ENCODE results near the gene BAZ1A. TPM values are rescaled to one million over a fixed set of nuclear protein-coding genes. Genes with fewer than 3 reads are reported as not detected.

Gene BAZ1A
- total RNA-seq, 3 donors from 2014 or later, result 70.8 to 79.5 (median 77.9) TPM

- ATAC-seq (peak; percentile 82 to 83), DNase-seq (peak; percentile 81)
- Mint-ChIP-seq H3K9me3 (no peaks in the 10 kb centered on the region), H3K4me3 (peak overlapping the region; percentile 94), H3K4me1 (ENCODE audit: low read depth) (peaks cover 43% of the 10 kb centered on the region), H3K27me3 (ENCODE audit: low read depth) (no peaks in the 10 kb centered on the region), H3K36me3 (ENCODE audit: insufficient read depth) (peaks cover 7% of the 10 kb centered on the region)
Observed at GRCh38 chr14:34873589-34874385, 1.4 kb downstream of the BAZ1A start.

GRCh38 chr14:34872822-34873588, 2.2 kb downstream of the BAZ1A start:
- peaks cover 13% of the 10 kb centered on the region for H3K36me3 Mint-ChIP-seq (ENCODE audit: insufficient read depth)
- DNase-seq, result no peak
- H3K27me3 Mint-ChIP-seq (ENCODE audit: low read depth), result no peaks in the 10 kb centered on the region
- peak; percentile 10 to 11 for ATAC-seq
- H3K4me3 Mint-ChIP-seq, result peak overlapping the region; percentile 94
- no peaks in the 10 kb centered on the region for H3K9me3 Mint-ChIP-seq
- peaks cover 50% of the 10 kb centered on the region for H3K4me1 Mint-ChIP-seq (ENCODE audit: low read depth)

GRCh38 chr14:34867199-34867598, 8.0 kb downstream of the BAZ1A start:
- ATAC-seq, result no peak
- Mint-ChIP-seq H3K4me1 (ENCODE audit: low read depth) (peaks cover 53% of the 10 kb centered on the region), H3K9me3 (no peaks in the 10 kb centered on the region), H3K36me3 (ENCODE audit: insufficient read depth) (peaks cover 22% of the 10 kb centered on the region), H3K27me3 (ENCODE audit: low read depth) (no peaks in the 10 kb centered on the region), H3K4me3 (no peak overlapping the region)
- DNase-seq, result no peak

GRCh38 chr14:34865889-34866574, 9.1 kb downstream of the BAZ1A start:
- Mint-ChIP-seq H3K4me3 (no peak overlapping the region), H3K4me1 (ENCODE audit: low read depth) (peaks cover 44% of the 10 kb centered on the region), H3K9me3 (no peaks in the 10 kb centered on the region), H3K36me3 (ENCODE audit: insufficient read depth) (peaks cover 22% of the 10 kb centered on the region), H3K27me3 (ENCODE audit: low read depth) (no peaks in the 10 kb centered on the region)
- DNase-seq (no peak), ATAC-seq (no peak)

- ATAC-seq (no peak), DNase-seq (no peak)
- Mint-ChIP-seq H3K4me3 (no peak overlapping the region), H3K36me3 (ENCODE audit: insufficient read depth) (peaks cover 27% of the 10 kb centered on the region), H3K4me1 (ENCODE audit: low read depth) (peaks cover 31% of the 10 kb centered on the region), H3K27me3 (ENCODE audit: low read depth) (no peaks in the 10 kb centered on the region), H3K9me3 (no peaks in the 10 kb centered on the region)
Observed at GRCh38 chr14:34863844-34864243, 11.3 kb downstream of the BAZ1A start.

- no peaks in the 10 kb centered on the region for H3K9me3 Mint-ChIP-seq
- ATAC-seq, result no peak
- no peak overlapping the region for H3K4me3 Mint-ChIP-seq
- no peak for DNase-seq
- peaks cover 32% of the 10 kb centered on the region for H3K36me3 Mint-ChIP-seq (ENCODE audit: insufficient read depth)
- peaks cover 29% of the 10 kb centered on the region for H3K4me1 Mint-ChIP-seq (ENCODE audit: low read depth)
- H3K27me3 Mint-ChIP-seq (ENCODE audit: low read depth), result no peaks in the 10 kb centered on the region
Observed at GRCh38 chr14:34858765-34859164, 16.4 kb downstream of the BAZ1A start.

- Mint-ChIP-seq H3K4me3 (no peak overlapping the region), H3K36me3 (ENCODE audit: insufficient read depth) (peaks cover 41% of the 10 kb centered on the region), H3K27me3 (ENCODE audit: low read depth) (no peaks in the 10 kb centered on the region), H3K4me1 (ENCODE audit: low read depth) (peaks cover 29% of the 10 kb centered on the region), H3K9me3 (no peaks in the 10 kb centered on the region)
- DNase-seq, result no peak
- peak in 1 of 2 donors; percentile 38 for ATAC-seq
Observed at GRCh38 chr14:34857689-34858449, 17.3 kb downstream of the BAZ1A start.

GRCh38 chr14:34853041-34853440, 22.1 kb downstream of the BAZ1A start:
- Mint-ChIP-seq H3K9me3 (no peaks in the 10 kb centered on the region), H3K27me3 (ENCODE audit: low read depth) (no peaks in the 10 kb centered on the region), H3K4me3 (no peak overlapping the region), H3K4me1 (ENCODE audit: low read depth) (peaks cover 19% of the 10 kb centered on the region), H3K36me3 (ENCODE audit: insufficient read depth) (peaks cover 36% of the 10 kb centered on the region)
- DNase-seq (no peak), ATAC-seq (no peak)

GRCh38 chr14:34851395-34851794, 23.8 kb downstream of the BAZ1A start:
- no peak for ATAC-seq
- Mint-ChIP-seq H3K4me3 (no peak overlapping the region), H3K4me1 (ENCODE audit: low read depth) (peaks cover 7% of the 10 kb centered on the region), H3K36me3 (ENCODE audit: insufficient read depth) (peaks cover 28% of the 10 kb centered on the region), H3K27me3 (ENCODE audit: low read depth) (no peaks in the 10 kb centered on the region), H3K9me3 (no peaks in the 10 kb centered on the region)
- DNase-seq, result no peak

- no peaks in the 10 kb centered on the region for H3K27me3 Mint-ChIP-seq (ENCODE audit: low read depth)
- no peak overlapping the region for H3K4me3 Mint-ChIP-seq
- peaks cover 24% of the 10 kb centered on the region for H3K4me1 Mint-ChIP-seq (ENCODE audit: low read depth)
- H3K9me3 Mint-ChIP-seq, result no peaks in the 10 kb centered on the region
- ATAC-seq (no peak), DNase-seq (no peak)
- H3K36me3 Mint-ChIP-seq (ENCODE audit: insufficient read depth), result peaks cover 24% of the 10 kb centered on the region
Observed at GRCh38 chr14:34845869-34846268, 29.3 kb downstream of the BAZ1A start.

- Mint-ChIP-seq H3K4me1 (ENCODE audit: low read depth) (peaks cover 25% of the 10 kb centered on the region), H3K4me3 (no peak overlapping the region), H3K36me3 (ENCODE audit: insufficient read depth) (peaks cover 23% of the 10 kb centered on the region), H3K9me3 (no peaks in the 10 kb centered on the region), H3K27me3 (ENCODE audit: low read depth) (no peaks in the 10 kb centered on the region)
- ATAC-seq (peak; percentile 96 to 97), DNase-seq (no peak)
Observed at GRCh38 chr14:34843011-34843554, 32.1 kb downstream of the BAZ1A start.

- DNase-seq (no peak), ATAC-seq (no peak)
- Mint-ChIP-seq H3K36me3 (ENCODE audit: insufficient read depth) (peaks cover 16% of the 10 kb centered on the region), H3K4me1 (ENCODE audit: low read depth) (peaks cover 45% of the 10 kb centered on the region), H3K4me3 (no peak overlapping the region), H3K9me3 (no peaks in the 10 kb centered on the region), H3K27me3 (ENCODE audit: low read depth) (no peaks in the 10 kb centered on the region)
Observed at GRCh38 chr14:34837801-34838322, 37.3 kb downstream of the BAZ1A start.

GRCh38 chr14:34835312-34835711, 39.8 kb downstream of the BAZ1A start:
- Mint-ChIP-seq H3K4me3 (no peak overlapping the region), H3K27me3 (ENCODE audit: low read depth) (no peaks in the 10 kb centered on the region), H3K36me3 (ENCODE audit: insufficient read depth) (peaks cover 16% of the 10 kb centered on the region), H3K4me1 (ENCODE audit: low read depth) (peaks cover 51% of the 10 kb centered on the region), H3K9me3 (no peaks in the 10 kb centered on the region)
- ATAC-seq (no peak), DNase-seq (no peak)

All from activated T-cell treated with anti-CD3 and anti-CD28 coated beads, Interleukin-2, amount 50 U/mL, for 4 hours (primary cell).